ENCODE measurements around the gene PARK7.

The PARK7 gene

GRCh38 chr1:8026153-8026975, 64.9 kb downstream of the PARK7 start, which contains the start of gene ERRFI1:
Gene ERRFI1 (minus strand): TSS chr1:8026309. CDS start chr1:8015619, 10,690 bp downstream.
- TF ChIP-seq GATA3 (IDR thresholded peaks at IDR 0.05; ENCODE audit: low read depth, low read length) (no peak), GATA2 (IDR thresholded peaks at IDR 0.05; ENCODE audit: low read depth, low read length) (no peak)

DNA sequence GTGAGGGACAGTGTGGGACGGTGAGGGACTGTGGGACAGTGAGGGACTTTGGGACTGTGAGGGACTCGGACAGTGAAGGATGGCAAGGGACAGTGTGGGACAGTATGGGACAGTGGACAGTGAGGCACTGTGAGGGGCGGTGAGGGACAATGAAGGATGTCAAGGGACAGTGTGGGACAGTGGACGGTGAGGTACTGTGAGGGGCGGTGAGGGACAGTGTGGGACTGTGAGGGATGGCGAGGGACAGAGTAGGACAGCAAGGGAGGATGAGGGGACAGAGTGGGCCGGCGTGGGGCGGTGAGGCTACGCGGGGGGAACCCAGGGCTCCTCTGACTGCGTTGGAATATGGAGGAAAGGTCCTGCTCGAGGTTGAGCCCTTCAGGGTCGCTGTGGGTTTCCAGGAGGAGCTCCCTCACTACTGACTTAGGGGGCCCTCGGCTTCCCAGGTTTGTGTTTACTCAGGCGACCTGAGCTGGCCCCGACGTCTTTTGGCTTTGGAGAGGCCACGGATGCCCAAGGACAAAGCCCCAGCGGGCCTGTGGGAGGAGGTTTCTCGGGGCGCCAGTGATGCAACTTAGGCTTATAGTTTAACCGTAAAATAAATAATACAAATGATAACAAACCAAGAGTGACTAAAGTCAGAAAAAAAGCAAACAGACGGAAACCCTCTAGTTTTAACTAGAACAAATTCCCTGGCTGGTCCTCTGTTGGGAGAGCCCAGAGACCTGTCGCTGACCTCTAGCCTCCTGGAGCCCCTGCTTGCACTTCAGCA, 65.7 kb downstream of the PARK7 start:
- no peak for TF ChIP-seq GATA2 (IDR thresholded peaks at IDR 0.05; ENCODE audit: low read depth, low read length)
- no peak for TF ChIP-seq GATA3 (IDR thresholded peaks at IDR 0.05; ENCODE audit: low read depth, low read length)

DNA sequence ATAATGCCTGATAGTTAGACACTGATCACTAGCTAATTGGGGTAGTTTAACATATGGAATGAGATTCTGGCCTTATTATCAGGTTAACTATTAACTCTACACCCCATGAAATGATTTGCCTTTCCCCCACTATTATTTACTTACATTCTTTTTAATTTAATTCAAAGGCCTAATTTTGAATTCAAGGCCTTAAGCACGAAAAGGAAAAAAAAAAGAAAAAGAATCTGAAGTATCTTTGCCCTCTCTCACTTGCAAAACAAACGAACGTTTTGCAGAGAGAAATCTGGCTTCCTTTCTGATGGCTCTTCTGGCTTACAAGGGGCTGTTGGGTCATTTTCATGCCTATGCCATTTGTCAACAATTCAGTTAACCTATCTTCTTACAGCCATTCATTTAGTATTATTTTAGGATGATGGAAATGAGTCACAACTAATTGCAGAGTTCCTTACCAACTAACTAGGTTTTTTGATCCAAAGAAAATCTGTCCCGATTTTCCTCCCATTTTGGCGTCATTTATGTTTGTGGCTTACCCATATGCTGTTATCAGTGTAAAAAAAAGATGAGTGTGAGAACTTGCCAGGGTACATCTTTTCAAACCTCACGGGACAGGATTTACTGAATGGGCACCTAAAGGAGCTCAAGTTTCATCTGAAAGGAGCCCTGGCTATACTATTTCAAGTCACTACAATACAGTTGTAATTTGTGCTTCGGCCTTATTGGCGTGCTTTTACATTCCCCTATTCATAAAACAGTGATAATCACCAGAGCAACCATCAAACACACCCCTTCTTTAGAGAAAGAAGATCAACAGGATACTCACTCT, 66.4 kb downstream of the PARK7 start:
- TF ChIP-seq GATA3 (IDR thresholded peaks at IDR 0.05; ENCODE audit: low read depth, low read length) (no peak), GATA2 (IDR thresholded peaks at IDR 0.05; ENCODE audit: low read depth, low read length) (no peak)

GRCh38 chr1:8028571-8028910, 67.0 kb downstream of the PARK7 start:
- TF ChIP-seq GATA2 (IDR thresholded peaks at IDR 0.05; ENCODE audit: low read depth, low read length) (no peak), GATA3 (IDR thresholded peaks at IDR 0.05; ENCODE audit: low read depth, low read length) (no peak)

- TF ChIP-seq GATA3 (IDR thresholded peaks at IDR 0.05; ENCODE audit: low read depth, low read length) = no peak
- no peak for TF ChIP-seq GATA2 (IDR thresholded peaks at IDR 0.05; ENCODE audit: low read depth, low read length)
Observed at GRCh38 chr1:8031176-8031785, 69.8 kb downstream of the PARK7 start.

DNA sequence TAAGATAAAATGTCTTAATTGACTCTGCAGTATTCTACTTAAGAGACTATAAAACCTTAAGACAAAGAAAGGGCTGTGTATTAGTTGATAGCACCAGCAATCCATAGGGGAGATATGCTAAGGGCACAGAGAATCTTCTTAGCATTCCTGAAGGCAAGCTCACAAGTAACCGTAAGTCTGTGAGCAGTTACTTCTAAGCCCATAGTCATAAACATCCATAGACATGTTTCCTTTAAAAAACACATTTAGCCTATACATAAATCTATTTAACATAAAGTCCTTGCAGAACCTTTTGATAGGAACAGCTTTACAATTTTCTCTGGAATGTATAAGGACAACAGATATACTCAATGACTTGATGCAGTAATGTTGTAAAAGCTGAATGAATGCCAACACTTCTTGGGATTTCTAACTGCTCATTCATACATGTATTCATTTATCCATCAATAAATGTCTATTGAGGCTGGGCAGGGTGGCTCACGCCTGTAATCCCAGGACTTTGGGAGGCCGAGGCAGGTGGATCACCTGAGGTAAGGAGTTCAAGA, 70.9 kb downstream of the PARK7 start:
- no peak for TF ChIP-seq GATA2 (IDR thresholded peaks at IDR 0.05; ENCODE audit: low read depth, low read length)
- no peak for TF ChIP-seq GATA3 (IDR thresholded peaks at IDR 0.05; ENCODE audit: low read depth, low read length)

- TF ChIP-seq GATA3 (IDR thresholded peaks at IDR 0.05; ENCODE audit: low read depth, low read length) = no peak
- TF ChIP-seq GATA2 (IDR thresholded peaks at IDR 0.05; ENCODE audit: low read depth, low read length) = no peak
Observed at GRCh38 chr1:8033322-8033721, 71.8 kb downstream of the PARK7 start.
